Measurements from ENCODE around the gene TM4SF4.
A peak's percentile ranks its signal among the peaks of the same experiment; 100 is the strongest.

Gene TM4SF4

GRCh38 chr3:149473357-149474249 lies 894 bp upstream of the TM4SF4 start:
- TF ChIP-seq CTCF (IDR thresholded peaks at IDR 0.05; ENCODE audit: extremely low read depth, missing control alignments) = no peak
- DNase-seq (ENCODE audit: low spot score) = no peak

GRCh38 chr3:149475451-149476060 lies 1.1 kb downstream of the TM4SF4 start:
- no peak for DNase-seq (ENCODE audit: low spot score)
- no peak for TF ChIP-seq CTCF (IDR thresholded peaks at IDR 0.05; ENCODE audit: extremely low read depth, missing control alignments)

- TF ChIP-seq CTCF (IDR thresholded peaks at IDR 0.05; ENCODE audit: extremely low read depth, missing control alignments) = no peak
- no peak for DNase-seq (ENCODE audit: low spot score)
Measured at GRCh38 chr3:149476225-149476624, 1.7 kb downstream of the TM4SF4 start.

- no peak for DNase-seq (ENCODE audit: low spot score)
- no peak for TF ChIP-seq CTCF (IDR thresholded peaks at IDR 0.05; ENCODE audit: extremely low read depth, missing control alignments)
Measured at GRCh38 chr3:149479621-149480325, 5.3 kb downstream of the TM4SF4 start.

GRCh38 chr3:149480326-149481017 lies 6.0 kb downstream of the TM4SF4 start:
- TF ChIP-seq CTCF (IDR thresholded peaks at IDR 0.05; ENCODE audit: extremely low read depth, missing control alignments) = peak; percentile 75
- peak; percentile 77 for DNase-seq (ENCODE audit: low spot score)

- DNase-seq (ENCODE audit: low spot score) = no peak
- no peak for TF ChIP-seq CTCF (IDR thresholded peaks at IDR 0.05; ENCODE audit: extremely low read depth, missing control alignments)
Measured at GRCh38 chr3:149481056-149481455, 6.6 kb downstream of the TM4SF4 start.
